ENCODE measurements around the gene NKG7. TPM values are rescaled to one million over a fixed set of nuclear protein-coding genes. Genes with fewer than 3 reads are reported as not detected.

NKG7 gene
- total and polyA plus RNA-seq, 2 of the 13 experiments (the other 11 are each of a cell fraction or from before 2014, with no cell fraction given) = 0.40 TPM; not detected in 1

GRCh38 chr19:51354103-51354741, 18.2 kb downstream of the NKG7 start:
- in situ Hi-C loops (cut with HindIII; ENCODE audit: extremely low pct_ligation_motif_present, low pct_unique_long_range_greater_than_20kb) = no loop called here
- peak; percentile 90 for DNase-seq (ENCODE audit: low spot score)
- no peaks in the 10 kb centered on the region for H3K9me3 ChIP-seq (ENCODE audit: low read length)
- H3K4me2 ChIP-seq (ENCODE audit: low read depth, low read length) = peak overlapping the region; percentile 97
- peak overlapping the region; percentile 62 to 82 (median 72) for H3K4me3 ChIP-seq (replicated peaks in 1 of 3; ENCODE audit: insufficient read depth in 1 of 3, low read depth in 2 of 3, low read length in 3 of 3)
- peaks cover 86% of the 10 kb centered on the region for H3K4me1 ChIP-seq (ENCODE audit: insufficient read depth, low read length)
- H4K20me1 ChIP-seq (ENCODE audit: insufficient read depth, low read length) = peaks cover 9% of the 10 kb centered on the region
- H3K36me3 ChIP-seq (replicated peaks in 1 of 2; ENCODE audit: control insufficient read depth in 1 of 2, insufficient read depth in 2 of 2, low read length in 2 of 2) = peaks cover 14 to 24% of the 10 kb centered on the region in 2 experiments
- ATAC-seq = peak; percentile 70
- ChIA-PET CTCF (ENCODE audit: low intra/inter-chr PET ratio, low total read pairs) (interaction anchor here (0.9 kb wide), 1 partner anchor 54 kb away, joined by 4 read pairs; no protein-coding TSS in a partner anchor), POLR2A (interaction anchor here (1.1 to 4.7 kb wide), 9 partner anchors 10 to 53 kb away, joined by 4 to 309 read pairs (median 8); partner anchors contain the start of genes ETFB, LIM2, NKG7 and VSIG10L)
- no peak overlapping the region for H2AFZ ChIP-seq (ENCODE audit: low read length)
- H3K79me2 ChIP-seq (ENCODE audit: insufficient read depth, low read length) = peaks cover 53% of the 10 kb centered on the region
- WGBS (ENCODE audit: low lambda C conversion rate) = 0% methylated on average over 12 of the region's 12 CpGs
- intact Hi-C loops (cut with micrococcal nuclease; ENCODE audit: unreplicated experiment) = loop anchor here (1.0 kb wide), 2 partner anchors 8 to 13 kb away; no protein-coding TSS in a partner anchor
- peak overlapping the region; percentile 99 for H3K9ac ChIP-seq (ENCODE audit: insufficient read depth, low read depth, low read length)
- BruUV-seq (replicated peaks) = TSS peak; percentile 59
- FAIRE-seq = peak; percentile 49
- H3K27me3 ChIP-seq (ENCODE audit: control insufficient read depth in 1 of 2, insufficient read depth in 2 of 2, low read length in 2 of 2) = no peaks in the 10 kb centered on the region; a peak in 1 of 5 replicates
- H3K27ac ChIP-seq (ENCODE audit: extremely low read length, insufficient read depth, low read length) = peak overlapping the region; percentile 100
- TF ChIP-seq NFRKB (IDR thresholded peaks at IDR 0.05) (no peak), JUND (CRISPR knock-in tag; IDR thresholded peaks at IDR 0.05) (peak; percentile 61; the same call in 1 of the 2 replicates), ZNF44 (CRISPR knock-in tag; IDR thresholded peaks at IDR 0.05) (no peak), ZNF687 (CRISPR knock-in tag; IDR thresholded peaks at IDR 0.05) (peak; percentile 94), HMGXB4 (CRISPR knock-in tag; IDR thresholded peaks at IDR 0.05; ENCODE audit: borderline replicate concordance in 1 of 2, low read depth in 1 of 2) (peak; percentile 34 to 62; a peak in 2 of 4 replicates), PHF21A (CRISPR knock-in tag; IDR thresholded peaks at IDR 0.05) (no peak), JDP2 (CRISPR knock-in tag; IDR thresholded peaks at IDR 0.05; ENCODE audit: borderline replicate concordance) (no peak), KLF12 (CRISPR knock-in tag; IDR thresholded peaks at IDR 0.05; ENCODE audit: borderline replicate concordance) (peak; percentile 82; the same call in 1 of the 2 replicates), RERE (CRISPR knock-in tag; IDR thresholded peaks at IDR 0.05; ENCODE audit: low read depth) (0 out of 2 replicates have a peak, but pooled peaks have one; percentile 30)

Measured in HepG2 (cell line).